Lung microvascular endothelial cell (primary cell): ENCODE data around the gene GAS7. TPM values are rescaled to one million over a fixed set of nuclear protein-coding genes. Genes with fewer than 3 reads are reported as not detected.
A peak's percentile ranks its signal among the peaks of the same experiment; 100 is the strongest.

Experiments
- DNase-seq, 2 donors: peaks; one replicate each; pipeline versions ENCODE4 v3.0.0 to v3.0.0-alpha.2; 2010; ENCODE audit warnings: low read depth in 2 of 2
- total RNA-seq: library from RNA; depleted of rRNA; stranded (reverse); fragments of >200 nt; gene quantifications from 2 replicates; pipeline ENCODE4 v1.2.1, GENCODE V29; 2014

GAS7 gene
- total RNA-seq, 1 donor from 2014 or later = 3.0 TPM

GRCh38 chr17:10200645-10201044 lies 2.2 kb upstream of the GAS7 start:
- no peak for DNase-seq

- no peak for DNase-seq
These were observed 1.6 kb upstream of the GAS7 start for GRCh38 chr17:10200016-10200415.

- peak in 1 of 2 donors; percentile 35 for DNase-seq
These were observed 491 bp downstream of the GAS7 start for GRCh38 chr17:10197721-10198508.

GRCh38 chr17:10197362-10197720 lies 1.1 kb downstream of the GAS7 start:
- DNase-seq = no peak

GRCh38 chr17:10196941-10197340 lies 1.5 kb downstream of the GAS7 start:
- no peak for DNase-seq

- DNase-seq = no peak
These were observed 2.0 kb downstream of the GAS7 start for GRCh38 chr17:10196384-10196895.

- DNase-seq = no peak
These were observed 3.2 kb downstream of the GAS7 start for GRCh38 chr17:10195090-10195805.

- no peak for DNase-seq
These were observed 4.8 kb downstream of the GAS7 start for GRCh38 chr17:10193632-10194031.

- DNase-seq = no peak
These were observed 5.4 kb downstream of the GAS7 start for GRCh38 chr17:10192972-10193371.

GRCh38 chr17:10192461-10192860 lies 5.9 kb downstream of the GAS7 start:
- no peak for DNase-seq

GRCh38 chr17:10187456-10187855 lies 10.9 kb downstream of the GAS7 start:
- DNase-seq = no peak

- DNase-seq = no peak
These were observed 11.5 kb downstream of the GAS7 start for GRCh38 chr17:10186771-10187410.

GRCh38 chr17:10183931-10184930 lies 14.2 kb downstream of the GAS7 start:
- no peak for DNase-seq

- no peak for DNase-seq
These were observed 15.6 kb downstream of the GAS7 start for GRCh38 chr17:10182785-10183184.

- no peak for DNase-seq
These were observed 19.9 kb downstream of the GAS7 start for GRCh38 chr17:10178506-10178991.

- DNase-seq = no peak
These were observed 20.4 kb downstream of the GAS7 start for GRCh38 chr17:10177913-10178505.

- no peak for DNase-seq
These were observed 21.1 kb downstream of the GAS7 start for GRCh38 chr17:10177131-10177912.

GRCh38 chr17:10173913-10174312 lies 24.5 kb downstream of the GAS7 start:
- no peak for DNase-seq

- no peak for DNase-seq
These were observed 25.6 kb downstream of the GAS7 start for GRCh38 chr17:10172778-10173177.
